Measurements from ENCODE around the gene NELFB. TPM values are rescaled to one million over a fixed set of nuclear protein-coding genes. Genes with fewer than 3 reads are reported as not detected.

NELFB gene
- total and polyA plus RNA-seq, 4 donors = 4.7 to 24.6 (median 18.1) TPM

DNA sequence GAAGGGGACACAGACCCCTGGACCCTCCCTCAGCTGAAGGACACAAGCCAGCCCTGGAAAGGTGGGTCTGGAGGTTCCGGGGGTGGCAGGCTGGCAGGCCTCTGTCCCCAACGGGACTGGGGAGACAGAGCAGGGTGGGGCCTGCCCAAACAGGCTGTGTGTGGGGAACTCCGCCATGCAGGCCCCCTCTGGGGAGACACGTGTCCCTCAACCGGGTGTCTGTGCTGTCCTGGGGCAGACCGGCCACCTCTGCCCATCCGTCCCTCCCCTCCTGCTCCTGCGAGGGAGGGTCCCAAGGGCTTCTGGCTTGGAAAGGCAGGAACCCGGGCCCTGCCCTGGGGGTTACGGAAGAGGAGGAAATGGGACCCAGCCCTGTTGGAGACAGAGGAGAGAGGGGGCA is 23.0 kb upstream of the NELFB start (continued):
- TF ChIP-seq, protein P1, sequence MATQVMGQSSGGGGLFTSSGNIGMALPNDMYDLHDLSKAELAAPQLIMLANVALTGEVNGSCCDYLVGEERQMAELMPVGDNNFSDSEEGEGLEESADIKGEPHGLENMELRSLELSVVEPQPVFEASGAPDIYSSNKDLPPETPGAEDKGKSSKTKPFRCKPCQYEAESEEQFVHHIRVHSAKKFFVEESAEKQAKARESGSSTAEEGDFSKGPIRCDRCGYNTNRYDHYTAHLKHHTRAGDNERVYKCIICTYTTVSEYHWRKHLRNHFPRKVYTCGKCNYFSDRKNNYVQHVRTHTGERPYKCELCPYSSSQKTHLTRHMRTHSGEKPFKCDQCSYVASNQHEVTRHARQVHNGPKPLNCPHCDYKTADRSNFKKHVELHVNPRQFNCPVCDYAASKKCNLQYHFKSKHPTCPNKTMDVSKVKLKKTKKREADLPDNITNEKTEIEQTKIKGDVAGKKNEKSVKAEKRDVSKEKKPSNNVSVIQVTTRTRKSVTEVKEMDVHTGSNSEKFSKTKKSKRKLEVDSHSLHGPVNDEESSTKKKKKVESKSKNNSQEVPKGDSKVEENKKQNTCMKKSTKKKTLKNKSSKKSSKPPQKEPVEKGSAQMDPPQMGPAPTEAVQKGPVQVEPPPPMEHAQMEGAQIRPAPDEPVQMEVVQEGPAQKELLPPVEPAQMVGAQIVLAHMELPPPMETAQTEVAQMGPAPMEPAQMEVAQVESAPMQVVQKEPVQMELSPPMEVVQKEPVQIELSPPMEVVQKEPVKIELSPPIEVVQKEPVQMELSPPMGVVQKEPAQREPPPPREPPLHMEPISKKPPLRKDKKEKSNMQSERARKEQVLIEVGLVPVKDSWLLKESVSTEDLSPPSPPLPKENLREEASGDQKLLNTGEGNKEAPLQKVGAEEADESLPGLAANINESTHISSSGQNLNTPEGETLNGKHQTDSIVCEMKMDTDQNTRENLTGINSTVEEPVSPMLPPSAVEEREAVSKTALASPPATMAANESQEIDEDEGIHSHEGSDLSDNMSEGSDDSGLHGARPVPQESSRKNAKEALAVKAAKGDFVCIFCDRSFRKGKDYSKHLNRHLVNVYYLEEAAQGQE (IDR thresholded peaks at IDR 0.05) = no peak

DNA sequence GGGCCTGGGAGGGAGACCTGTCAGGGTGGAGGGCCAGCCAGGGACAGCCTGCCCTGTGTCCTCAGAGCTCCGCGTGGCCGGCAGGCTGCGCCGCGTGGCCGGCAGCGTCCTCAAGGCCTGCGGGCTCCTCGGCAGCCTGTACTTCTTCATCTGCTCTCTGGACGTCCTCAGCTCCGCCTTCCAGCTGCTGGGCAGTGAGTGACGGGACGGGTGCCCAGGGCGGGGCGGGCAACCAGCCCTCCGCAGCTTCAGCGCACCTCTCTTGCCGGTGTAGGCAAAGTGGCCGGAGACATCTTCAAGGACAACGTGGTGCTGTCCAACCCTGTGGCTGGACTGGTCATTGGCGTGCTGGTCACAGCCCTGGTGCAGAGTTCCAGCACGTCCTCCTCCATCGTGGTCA is 22.6 kb upstream of the NELFB start:
- no peaks in the 10 kb centered on the region for H3K27me3 ChIP-seq (ENCODE audit: control insufficient read depth in 4 of 4, insufficient read depth in 4 of 4, low read length in 3 of 4)

More for the DNA sequence above, 22.6 kb upstream of the NELFB start:
- DNase-seq (ENCODE audit: low spot score) = no peak
- 87% methylated on average over 24 of the region's 24 CpGs for WGBS
- Histone ChIP-seq H3K9me3 (ENCODE audit: control insufficient read depth in 4 of 4, low read length in 3 of 4) (no peaks in the 10 kb centered on the region), H3K27ac (ENCODE audit: low read depth in 1 of 2, low read length in 2 of 2) (no peak overlapping the region), H3K4me1 (ENCODE audit: control insufficient read depth in 4 of 4, insufficient read depth in 4 of 4, low read length in 3 of 4) (peaks cover 5 to 14% (median 8%) of the 10 kb centered on the region in 4 donors), H3K36me3 (ENCODE audit: control insufficient read depth in 4 of 4, insufficient read depth in 3 of 4, low read depth in 1 of 4, low read length in 3 of 4) (no peaks in the 10 kb centered on the region), H3K4me3 (ENCODE audit: low read depth in 1 of 3, low read length in 3 of 3) (no peak overlapping the region), H3K9ac (ENCODE audit: low read depth in 1 of 2, low read length in 2 of 2) (no peak overlapping the region)
- TF ChIP-seq HNF4G (IDR thresholded peaks at IDR 0.05) = no peak
- TF ChIP-seq YY1 (IDR thresholded peaks at IDR 0.05) = no peak
- TF ChIP-seq, protein P2, sequence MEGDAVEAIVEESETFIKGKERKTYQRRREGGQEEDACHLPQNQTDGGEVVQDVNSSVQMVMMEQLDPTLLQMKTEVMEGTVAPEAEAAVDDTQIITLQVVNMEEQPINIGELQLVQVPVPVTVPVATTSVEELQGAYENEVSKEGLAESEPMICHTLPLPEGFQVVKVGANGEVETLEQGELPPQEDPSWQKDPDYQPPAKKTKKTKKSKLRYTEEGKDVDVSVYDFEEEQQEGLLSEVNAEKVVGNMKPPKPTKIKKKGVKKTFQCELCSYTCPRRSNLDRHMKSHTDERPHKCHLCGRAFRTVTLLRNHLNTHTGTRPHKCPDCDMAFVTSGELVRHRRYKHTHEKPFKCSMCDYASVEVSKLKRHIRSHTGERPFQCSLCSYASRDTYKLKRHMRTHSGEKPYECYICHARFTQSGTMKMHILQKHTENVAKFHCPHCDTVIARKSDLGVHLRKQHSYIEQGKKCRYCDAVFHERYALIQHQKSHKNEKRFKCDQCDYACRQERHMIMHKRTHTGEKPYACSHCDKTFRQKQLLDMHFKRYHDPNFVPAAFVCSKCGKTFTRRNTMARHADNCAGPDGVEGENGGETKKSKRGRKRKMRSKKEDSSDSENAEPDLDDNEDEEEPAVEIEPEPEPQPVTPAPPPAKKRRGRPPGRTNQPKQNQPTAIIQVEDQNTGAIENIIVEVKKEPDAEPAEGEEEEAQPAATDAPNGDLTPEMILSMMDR (IDR thresholded peaks at IDR 0.05; ENCODE audit: low read depth, low read length, missing input control) = no peak
- TF ChIP-seq NR2F2 (IDR thresholded peaks at IDR 0.05) = no peak
- TF ChIP-seq FOXA2 (IDR thresholded peaks at IDR 0.05) = no peak
- TF ChIP-seq, protein P3, sequence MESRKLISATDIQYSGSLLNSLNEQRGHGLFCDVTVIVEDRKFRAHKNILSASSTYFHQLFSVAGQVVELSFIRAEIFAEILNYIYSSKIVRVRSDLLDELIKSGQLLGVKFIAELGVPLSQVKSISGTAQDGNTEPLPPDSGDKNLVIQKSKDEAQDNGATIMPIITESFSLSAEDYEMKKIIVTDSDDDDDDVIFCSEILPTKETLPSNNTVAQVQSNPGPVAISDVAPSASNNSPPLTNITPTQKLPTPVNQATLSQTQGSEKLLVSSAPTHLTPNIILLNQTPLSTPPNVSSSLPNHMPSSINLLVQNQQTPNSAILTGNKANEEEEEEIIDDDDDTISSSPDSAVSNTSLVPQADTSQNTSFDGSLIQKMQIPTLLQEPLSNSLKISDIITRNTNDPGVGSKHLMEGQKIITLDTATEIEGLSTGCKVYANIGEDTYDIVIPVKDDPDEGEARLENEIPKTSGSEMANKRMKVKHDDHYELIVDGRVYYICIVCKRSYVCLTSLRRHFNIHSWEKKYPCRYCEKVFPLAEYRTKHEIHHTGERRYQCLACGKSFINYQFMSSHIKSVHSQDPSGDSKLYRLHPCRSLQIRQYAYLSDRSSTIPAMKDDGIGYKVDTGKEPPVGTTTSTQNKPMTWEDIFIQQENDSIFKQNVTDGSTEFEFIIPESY (IDR thresholded peaks at IDR 0.05) = no peak
- TF ChIP-seq SP1 (IDR thresholded peaks at IDR 0.05) = no peak
- no peak for TF ChIP-seq EGR1 (IDR thresholded peaks at IDR 0.05; ENCODE audit: low read depth in 2 of 2)
- no peak for TF ChIP-seq RAD21 (IDR thresholded peaks at IDR 0.05)
- TF ChIP-seq, protein P1 (IDR thresholded peaks at IDR 0.05) = no peak
- TF ChIP-seq, protein P4, sequence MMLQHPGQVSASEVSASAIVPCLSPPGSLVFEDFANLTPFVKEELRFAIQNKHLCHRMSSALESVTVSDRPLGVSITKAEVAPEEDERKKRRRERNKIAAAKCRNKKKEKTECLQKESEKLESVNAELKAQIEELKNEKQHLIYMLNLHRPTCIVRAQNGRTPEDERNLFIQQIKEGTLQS (IDR thresholded peaks at IDR 0.05) = no peak
- no peak for TF ChIP-seq HNF4A (conservative IDR thresholded peaks at IDR 0.05)
- no peak for TF ChIP-seq FOXA1 (IDR thresholded peaks at IDR 0.05)
- TF ChIP-seq TAF1 (conservative IDR thresholded peaks at IDR 0.05) = no peak
- no peak for TF ChIP-seq GABPA (IDR thresholded peaks at IDR 0.05 in 1 of 2, conservative IDR thresholded peaks at IDR 0.05 in 1 of 2)
